ENCODE measurements around the gene SH3RF3.
A peak's percentile ranks its signal among the peaks of the same experiment; 100 is the strongest.

Gene SH3RF3

DNA sequence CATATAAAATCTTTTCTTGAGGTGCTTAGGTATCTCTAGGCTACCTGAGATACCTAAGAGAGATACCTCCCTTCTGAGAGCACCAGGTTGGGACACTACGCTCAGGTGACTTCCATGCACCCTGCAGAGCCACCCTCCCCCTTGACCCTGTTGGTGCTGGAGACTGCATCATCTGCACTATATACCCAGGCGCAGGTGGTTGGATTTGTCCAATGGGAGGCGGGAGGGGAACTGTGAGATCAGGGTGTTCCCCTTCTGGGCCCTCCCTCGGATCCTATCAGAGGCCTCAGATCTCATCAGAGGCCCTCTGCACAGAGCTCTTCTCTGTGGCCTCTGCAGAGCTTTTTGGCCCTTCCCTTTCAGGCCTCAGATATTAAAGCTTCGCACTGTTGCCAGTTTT lies 158.4 kb downstream of the SH3RF3 start:
- no peak for DNase-seq (ENCODE audit: low spot score)

DNA sequence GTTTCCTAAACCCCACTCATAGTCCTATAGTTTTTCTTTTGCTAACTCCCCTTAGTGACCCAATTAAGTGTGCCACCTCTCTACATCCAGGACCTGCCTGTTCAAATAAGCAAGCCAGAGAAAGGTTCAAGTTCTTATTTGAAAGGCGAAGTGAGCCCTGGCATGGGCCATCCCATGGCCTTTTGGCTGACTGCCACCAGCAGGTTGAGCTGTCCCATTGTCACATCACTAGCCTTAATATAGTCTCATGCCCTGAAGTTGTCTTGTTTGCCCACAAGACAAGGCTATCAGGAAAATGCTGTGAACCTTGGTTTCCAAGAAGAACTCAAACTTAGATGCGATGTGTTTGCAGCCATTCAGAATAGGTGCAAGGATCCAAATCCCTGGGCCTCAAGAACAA lies 158.8 kb downstream of the SH3RF3 start:
- DNase-seq (ENCODE audit: low spot score) = no peak

DNA sequence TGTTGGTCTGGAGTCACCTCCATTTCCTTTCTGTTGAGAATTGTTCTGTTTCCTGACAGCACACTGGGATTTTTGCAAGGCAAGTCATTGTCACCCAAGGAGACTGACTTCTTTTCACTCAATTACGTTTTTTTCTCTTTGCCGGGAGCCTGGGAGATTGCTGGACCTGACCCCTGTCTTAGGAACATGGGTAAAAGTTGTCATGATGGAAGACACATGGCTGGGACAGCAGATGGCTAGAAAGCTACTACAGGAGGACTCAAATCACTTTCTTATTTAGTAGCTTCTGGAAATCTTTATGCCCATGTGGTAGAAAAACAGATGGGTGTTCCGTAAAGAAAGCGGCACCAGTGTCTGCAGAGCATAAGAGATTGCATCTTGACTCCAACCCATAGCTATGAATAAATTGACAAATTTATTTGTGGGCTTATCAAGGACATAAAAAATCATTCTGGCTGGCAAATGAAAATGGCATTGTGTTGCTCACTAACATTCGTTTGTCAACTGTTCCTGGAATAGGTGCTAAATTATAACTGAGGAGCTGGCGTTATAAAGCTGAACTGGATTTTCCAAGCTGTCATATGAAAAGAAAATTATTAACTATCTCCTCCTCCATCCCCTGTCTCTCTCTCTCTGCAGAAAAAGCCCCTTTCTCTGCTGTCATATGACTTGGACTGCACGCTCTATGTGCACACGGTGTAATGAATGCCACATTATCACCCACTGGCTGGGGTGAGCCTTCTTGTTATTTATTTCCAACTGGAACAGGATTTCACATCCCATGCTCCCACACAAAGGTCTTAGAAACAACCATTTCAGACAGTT lies 159.8 kb downstream of the SH3RF3 start:
- DNase-seq (ENCODE audit: low spot score) = peak; percentile 33

DNA sequence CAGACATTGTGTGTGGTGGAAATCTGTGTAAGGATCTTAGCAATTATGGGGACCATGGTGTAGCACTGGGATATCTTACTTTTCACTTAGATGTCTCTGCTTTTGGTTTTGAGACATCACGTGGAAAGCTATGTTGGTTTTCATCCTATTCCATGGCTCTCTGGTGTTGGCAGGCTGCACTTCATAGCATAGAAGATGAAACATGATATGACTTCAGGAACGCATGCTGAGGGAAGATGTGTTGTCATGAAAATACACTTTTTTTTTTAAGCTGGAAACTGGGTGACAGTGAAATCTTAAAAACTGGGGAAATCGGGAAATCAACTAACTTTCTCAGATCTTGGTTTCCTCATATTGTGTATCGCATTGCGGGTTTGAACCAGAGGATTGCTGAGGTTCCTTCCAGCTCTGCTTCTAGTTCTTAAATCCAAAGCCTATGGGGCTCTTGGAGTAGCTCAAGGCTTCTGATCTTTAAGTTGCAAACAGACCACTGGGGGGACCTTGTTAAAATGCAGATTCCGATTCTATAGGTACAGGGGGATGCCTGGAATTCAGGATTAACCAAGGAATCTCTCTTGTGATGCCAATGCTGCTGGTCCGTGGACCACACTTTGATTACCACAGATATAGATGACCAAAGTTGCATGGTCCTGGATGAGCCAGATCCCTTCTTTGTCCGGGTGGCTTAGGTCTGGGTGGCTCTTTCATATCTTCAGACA lies 160.7 kb downstream of the SH3RF3 start:
- no peak for DNase-seq (ENCODE audit: low spot score)

DNA sequence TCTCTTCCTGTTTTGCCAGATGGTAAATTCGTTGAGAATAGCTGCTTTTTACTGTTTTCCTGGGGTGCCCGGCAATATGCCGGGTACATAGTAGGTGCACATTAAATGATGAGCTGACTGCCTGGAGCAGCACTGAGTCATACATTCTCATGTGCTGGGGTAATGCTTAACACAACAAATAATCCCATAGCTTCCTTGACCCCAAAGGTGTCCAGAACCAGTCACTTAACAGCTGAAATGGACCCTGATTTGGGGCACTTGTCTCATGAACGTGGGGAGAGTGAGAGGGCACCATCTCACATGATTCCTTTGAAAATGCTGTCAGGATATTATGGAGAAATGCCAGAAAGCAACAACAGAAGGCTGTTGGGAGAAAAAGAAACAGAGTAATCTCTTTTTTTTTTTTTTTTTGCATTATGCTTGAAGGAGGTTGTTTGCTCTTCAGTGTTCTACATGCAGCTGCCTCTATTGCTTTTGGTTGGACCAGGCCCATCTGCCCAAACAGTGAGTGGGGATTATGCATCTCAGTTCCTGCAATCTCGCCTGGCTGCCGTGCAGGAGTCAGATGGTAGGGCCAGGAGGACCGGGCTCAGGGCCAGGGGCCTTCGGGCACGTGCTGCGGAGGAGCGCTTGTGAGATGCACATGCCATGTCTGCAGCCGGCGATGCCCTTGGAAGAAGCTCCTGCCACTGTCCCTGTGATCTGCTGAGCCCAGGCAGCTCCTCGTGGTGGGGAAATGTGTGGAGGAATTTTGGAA lies 162.1 kb downstream of the SH3RF3 start:
- DNase-seq (ENCODE audit: low spot score) = peak; percentile 72

DNA sequence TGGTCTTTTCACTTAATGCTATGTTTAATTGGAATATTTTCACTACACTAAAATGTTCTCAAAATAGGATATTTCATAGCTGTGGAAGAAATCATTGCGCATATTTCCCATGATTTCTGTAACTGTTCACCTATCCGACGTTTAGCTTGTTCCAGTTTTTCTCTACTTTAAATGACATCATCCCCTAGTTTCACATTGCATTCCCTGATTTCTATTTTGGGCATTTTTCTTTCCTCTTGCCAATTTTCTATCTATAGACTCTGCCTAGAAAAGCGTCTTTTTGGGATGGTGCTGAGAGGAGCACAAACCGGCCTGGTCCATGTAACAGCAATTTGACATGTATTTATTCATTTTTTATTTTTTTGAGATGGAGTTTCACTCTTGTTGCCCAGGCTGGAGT lies 163.4 kb downstream of the SH3RF3 start:
- no peak for DNase-seq (ENCODE audit: low spot score)

DNA sequence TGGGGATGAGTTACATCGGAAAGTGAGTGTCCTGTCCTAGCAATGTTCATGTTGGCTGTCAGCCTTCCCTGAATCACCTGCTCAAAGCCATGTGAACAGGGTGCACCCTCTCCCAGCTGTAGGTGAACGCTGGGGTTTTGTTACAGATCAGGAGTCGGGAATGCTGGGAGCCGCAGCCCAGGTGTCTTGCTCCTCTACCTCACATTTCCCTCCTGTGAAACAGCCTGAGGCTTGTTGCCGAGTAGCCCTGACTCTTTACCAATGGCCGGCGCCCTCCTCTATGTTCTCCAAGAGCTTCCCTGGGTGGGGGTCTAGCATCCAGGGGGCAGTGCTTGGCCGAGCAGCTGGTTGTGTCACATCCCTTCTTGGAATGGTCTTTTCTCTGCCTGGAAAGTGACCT lies 164.7 kb downstream of the SH3RF3 start:
- DNase-seq (ENCODE audit: low spot score) = no peak

DNA sequence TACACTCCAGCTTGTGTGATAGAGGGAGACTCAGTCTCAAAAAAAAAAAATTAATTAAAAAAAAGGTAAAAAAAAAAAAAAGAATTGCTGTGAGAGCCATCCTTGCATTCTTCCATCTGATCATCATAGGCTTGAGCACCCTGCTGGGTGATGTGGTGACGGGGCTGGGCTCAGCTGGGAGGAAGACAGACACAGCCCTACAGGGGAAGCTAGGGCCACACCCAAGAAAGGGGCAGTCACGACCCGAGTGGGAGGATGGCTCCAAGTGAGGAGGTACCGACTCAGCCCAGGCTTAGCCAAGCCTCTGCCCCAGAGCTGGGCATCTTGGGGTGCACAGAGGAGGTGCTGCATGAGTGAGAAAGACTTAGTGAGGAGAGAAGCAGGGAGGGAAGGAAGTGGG lies 165.5 kb downstream of the SH3RF3 start:
- DNase-seq (ENCODE audit: low spot score) = no peak

DNA sequence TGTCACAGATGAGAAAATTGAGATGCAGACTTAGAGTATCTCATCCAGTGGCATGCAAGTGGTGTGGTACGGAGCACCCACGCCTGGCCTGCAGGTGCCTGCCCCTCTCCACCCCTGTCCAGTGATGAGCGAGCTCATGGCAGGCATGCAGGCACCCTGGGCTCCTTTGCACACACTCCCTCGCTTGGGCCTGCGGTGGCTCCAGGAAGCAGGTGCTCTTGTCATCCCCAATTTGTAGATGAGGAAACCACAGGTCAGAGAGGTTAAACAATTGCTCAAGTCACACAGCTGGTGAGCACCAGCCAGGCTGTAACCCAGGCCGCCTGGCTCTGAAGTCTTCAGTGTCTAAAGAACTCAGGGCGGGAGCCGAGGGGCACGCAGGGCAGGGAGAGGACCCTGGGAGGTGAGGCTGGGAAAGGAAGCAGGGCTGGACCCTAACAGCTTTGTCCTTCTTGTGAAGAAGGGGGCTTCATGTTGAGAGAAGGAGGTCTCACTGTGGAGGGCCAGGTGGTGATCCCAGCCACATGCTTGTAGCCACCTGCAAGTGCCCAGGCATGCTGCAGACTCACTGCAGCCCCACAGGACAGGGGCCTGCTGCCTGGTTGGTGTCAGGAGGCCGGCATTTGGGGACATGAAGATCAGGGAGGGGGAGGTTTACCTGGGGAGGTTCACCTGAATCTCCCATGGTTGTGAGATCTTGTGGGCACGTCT lies 166.2 kb downstream of the SH3RF3 start:
- DNase-seq (ENCODE audit: low spot score) = no peak

DNA sequence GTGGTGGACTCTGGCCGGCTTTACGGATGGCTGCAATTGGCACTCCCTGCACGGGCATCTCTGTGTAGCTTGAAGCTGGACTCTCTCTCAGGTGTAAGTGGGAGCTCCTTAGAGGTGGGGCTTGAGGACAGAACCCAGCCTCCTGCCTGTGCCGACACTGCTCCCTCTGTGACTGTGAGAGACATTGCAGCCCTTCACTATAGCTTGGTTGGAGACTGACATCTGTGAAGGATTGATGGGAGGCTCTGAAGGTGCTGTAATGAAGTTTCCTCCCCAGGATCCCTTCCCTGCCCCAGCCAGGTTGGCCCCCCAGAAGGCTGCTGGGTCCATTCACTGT lies 166.7 kb downstream of the SH3RF3 start:
- no peak for DNase-seq (ENCODE audit: low spot score)

DNA sequence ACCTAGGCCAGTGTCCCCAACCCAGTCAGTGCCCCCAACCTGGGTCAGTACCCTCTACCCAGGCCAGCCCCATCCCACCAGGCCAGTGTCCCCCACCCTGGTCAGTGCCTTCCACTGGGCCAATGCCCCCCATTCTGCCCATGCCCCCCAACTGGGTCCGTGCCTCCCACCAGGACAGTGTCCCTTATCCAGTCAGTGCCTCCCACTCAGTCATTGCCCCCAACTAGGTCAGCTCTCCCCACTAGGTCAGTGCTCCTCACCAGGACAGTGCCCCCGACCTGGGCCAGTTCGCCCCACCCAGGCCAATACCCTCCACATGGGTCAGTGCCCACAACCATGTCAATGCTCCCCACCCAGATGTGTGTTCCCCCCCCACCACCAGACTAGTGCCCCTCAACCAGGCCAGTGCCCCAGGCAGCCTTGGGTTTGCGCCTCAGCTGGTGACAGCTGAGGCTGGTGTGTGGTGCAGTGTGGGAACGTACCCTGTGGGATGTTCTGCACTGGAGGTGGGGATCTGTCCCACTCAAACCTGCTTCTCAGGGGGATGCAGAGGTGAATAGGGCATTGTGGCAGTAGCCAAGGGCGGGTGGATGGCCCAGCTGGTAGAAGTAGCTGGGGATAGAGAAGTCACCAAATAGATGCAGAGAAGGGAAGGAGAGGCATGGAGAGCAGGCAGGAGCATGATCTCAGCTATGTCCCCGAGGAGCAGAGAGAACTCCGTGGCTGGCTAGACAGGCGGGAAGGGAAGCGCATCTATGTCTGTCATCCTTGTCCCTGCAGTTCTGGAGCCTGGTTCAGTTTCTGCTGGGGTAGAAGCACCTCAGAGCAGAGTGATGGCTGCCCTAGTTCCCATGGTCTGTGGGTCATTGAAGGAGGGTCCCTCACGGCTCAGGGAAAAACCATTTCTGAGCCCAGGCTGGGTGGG lies 168.8 kb downstream of the SH3RF3 start:
- no peak for DNase-seq (ENCODE audit: low spot score)

DNA sequence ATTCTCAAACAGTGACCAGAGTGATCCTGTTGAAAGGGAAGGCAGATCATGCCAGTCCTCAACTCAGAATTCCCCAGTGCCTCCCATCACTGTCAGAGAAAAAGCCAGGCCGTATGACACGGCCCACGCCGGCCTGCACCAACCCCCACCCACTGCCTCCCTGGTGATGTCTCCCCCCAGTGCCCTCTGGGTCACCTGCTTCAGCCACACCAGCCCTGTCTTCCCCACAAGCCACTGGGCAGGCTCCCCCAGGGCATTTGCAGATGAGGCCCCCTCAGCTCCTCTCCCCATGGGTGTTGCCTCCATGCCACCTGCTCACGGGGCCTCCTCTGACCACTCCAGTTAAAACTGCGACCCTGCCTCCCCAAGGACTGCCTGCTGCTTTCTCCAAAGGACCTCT lies 169.8 kb downstream of the SH3RF3 start:
- no peak for DNase-seq (ENCODE audit: low spot score)

DNA sequence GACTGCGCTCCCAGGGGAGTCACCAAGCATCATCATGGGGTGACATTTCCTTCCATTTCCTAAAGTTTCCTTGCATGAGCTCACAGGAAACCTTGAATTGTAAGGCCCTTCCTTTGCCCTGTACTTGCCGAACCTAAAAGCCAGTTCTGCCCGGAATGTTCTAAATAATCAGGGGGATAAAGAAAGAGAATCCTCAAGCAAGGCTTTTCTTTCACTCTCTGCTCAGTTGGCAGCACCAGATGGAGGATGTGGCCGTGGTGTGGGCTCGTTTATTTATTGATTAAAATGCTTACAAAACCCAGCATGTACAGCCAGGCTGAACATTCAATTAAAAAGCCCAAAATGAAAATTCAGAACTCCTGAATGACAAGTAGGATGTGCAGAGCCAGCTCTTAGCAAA lies 170.5 kb downstream of the SH3RF3 start:
- peak; percentile 47 for DNase-seq (ENCODE audit: low spot score)

DNA sequence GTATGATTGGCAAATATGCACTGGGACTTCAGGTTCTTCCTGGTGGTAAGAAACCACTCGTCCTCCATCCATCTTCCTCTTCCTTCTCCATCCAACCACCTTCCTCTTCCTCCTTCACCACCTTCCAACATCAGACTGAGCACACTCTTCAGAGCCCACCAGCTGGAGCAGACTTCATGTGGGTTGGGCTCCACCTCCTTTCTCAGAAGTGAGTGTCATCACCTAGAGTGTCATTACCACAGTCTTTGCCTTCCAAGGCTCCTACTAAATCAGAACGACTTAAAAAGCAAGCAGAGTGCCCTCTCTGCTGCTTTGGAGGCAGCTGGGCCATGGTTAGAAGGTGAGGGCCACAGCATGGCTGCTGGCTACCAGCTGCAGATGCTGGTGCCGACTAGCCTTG lies 171.6 kb downstream of the SH3RF3 start:
- DNase-seq (ENCODE audit: low spot score) = no peak

DNA sequence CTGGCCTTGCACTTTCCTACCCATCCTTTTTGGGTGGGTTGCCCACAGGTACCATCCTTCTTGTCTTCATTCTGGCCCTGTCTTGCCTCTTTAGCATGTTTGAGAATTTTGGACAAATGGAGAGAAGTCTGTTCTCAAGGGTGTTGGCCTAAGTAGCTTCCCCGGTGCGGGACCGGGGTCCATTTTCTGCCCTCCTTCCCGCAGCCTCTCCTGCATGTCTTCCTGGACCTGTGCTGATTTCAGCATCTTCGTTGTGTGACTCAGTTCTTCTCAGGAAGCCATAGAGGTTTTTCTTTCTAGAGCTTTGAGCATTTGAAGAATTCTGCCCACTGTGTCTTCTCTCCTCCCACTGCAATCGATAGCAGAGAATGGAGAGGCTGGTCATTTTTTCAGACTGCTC lies 172.7 kb downstream of the SH3RF3 start:
- DNase-seq (ENCODE audit: low spot score) = no peak

DNA sequence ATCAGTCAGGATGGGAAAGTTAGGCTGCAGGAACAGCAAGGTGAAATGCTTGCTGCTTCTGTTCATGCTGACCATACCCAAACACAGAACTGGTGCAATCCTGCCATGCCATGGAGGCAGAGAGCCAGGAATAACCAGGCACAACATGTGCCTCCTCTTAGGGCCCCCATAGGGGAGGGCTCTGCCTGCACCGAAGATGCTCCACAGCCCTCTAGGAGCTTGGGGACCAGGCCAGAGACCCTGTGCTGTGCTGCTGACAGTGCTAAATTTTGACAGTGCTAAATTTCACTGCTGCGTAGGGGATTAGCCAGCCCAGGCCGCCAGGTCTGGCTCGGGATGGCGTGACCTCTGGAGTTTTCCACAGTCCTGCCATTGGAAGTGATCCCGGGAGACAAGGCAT lies 173.3 kb downstream of the SH3RF3 start:
- DNase-seq (ENCODE audit: low spot score) = no peak

DNA sequence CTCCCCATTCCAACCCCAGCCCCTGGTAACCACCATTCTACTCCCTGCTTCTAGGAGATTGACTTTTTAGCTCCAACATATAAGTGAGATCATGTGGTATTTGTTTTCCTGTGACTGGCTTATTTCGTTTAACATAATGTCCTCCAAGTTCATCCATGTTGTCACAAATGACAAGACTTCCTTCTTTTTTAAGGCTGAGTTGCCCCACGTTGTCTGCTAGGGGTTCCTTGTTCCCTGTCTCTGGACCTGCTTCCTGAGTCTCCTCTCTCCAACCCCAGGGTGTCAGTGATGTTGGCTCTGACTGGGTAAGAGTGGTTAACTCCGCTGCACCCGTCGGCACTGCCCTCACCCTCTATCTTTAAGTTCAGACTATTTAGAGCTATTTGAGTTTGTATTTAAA lies 175.2 kb downstream of the SH3RF3 start:
- no peak for DNase-seq (ENCODE audit: low spot score)

DNA sequence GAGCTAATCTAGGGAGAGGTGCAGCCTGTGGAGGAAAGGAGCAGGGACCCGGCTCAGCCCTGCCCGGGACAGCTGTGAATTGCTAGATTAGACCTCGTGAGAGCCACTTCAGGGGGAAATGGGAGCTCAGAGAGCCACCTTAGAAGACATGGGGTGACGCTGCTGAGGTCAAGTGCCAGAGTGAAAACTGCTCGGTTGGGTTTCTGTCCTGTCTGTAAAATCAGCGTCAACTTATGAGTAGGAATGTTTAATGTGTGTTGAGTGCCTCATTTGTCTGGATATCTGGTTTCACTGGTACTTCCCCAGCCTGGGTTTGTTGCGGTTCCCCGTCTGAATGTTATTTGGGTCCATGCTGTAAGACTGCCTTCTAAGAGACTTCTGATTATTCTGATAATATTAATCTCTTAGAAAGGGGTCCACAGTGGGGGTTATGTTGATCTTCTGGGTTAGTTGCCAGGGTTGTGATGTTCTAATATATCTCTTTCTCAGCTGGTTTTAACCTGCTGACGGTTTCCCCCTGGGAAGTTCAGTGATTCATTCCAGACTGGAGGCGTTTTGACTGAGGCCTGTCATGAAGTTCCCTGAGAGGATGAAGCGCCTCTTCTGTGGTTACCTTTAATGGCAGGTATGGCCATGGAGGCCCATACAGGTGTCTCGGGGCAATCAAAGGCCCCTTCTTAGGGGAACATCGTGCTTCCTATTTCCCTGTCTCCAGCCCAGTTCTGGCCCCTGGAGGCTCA lies 175.9 kb downstream of the SH3RF3 start:
- DNase-seq (ENCODE audit: low spot score) = no peak

DNA sequence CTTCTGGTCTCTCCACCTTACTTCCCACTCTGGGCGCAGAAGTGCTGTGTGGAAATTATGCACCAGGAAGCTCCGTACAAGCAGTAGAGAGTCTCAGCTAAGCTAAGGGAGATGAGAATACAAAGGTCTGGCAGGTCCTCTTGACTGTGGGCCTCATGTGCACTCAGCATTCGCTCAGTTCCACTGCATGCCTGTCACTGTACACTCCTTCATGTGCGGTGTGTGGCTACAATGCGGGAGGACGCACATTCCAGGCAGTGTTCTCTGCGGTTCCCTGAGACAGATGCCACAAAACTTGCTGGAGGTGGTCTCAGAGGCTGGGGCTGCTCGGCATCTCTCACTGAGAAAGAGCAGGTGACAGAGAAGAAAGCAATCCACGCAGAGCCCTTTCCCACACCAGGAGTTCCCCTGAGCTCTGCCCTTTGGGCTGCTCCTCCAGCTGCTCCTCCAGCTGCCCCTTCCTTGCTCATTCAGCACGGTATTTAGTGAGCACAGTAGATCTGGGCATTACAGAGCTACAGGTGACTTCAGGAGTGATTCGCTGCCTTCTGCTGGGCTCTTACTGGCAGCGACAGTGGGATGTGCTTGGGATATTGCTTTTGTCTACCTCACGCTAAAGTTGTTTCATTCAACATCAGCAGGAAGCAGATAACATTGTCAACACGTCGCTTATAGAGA lies 176.6 kb downstream of the SH3RF3 start:
- DNase-seq (ENCODE audit: low spot score) = no peak

DNA sequence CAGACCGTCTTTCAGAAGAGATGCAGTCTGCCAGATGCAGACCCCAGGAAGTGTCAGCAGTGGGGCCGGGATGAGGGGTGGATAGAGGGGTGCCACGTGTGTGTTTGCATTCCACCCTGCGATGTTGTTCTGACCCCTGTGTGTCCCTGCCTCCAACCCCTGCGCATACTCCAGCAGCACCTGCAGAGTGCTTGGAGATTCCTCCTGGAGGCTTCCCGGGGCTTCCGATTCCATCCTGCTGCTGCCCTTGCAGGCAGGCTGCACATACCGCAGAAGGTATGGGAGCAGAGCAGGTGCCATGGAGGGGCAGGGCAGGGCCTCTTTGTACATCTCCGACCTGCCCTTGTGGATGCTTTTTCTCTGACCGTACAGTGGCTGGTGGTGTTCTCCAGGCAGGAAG lies 177.2 kb downstream of the SH3RF3 start:
- DNase-seq (ENCODE audit: low spot score) = no peak

Measured in Ammon's horn (tissue), 1 donor.